Liver (tissue), 9 donors: ENCODE data around the gene INPP5A. TPM values are rescaled to one million over a fixed set of nuclear protein-coding genes. Genes with fewer than 3 reads are reported as not detected.

Source experiments
- DNase-seq: peaks from one replicate; pipeline ENCODE4 v3.0.0-alpha.2; 2017; ENCODE audit warnings: low spot score
- H3K27ac ChIP-seq, 2 donors: one replicate each; pipeline ENCODE4 v1.7.0; 2013; ENCODE audit warnings: inconsistent platforms in 2 of 2, low read length in 2 of 2, control low read depth in 1 of 2, low read depth in 1 of 2, mild to moderate bottlenecking in 1 of 2
- H3K27me3 ChIP-seq, 4 donors: one replicate each; pipeline versions ENCODE4 v1.6.1 to v1.7.0; 2013; ENCODE audit warnings: low read length in 3 of 4, inconsistent platforms in 1 of 4, mild to moderate bottlenecking in 1 of 4, moderate library complexity in 1 of 4; ENCODE audit not compliant: control insufficient read depth in 4 of 4, insufficient read depth in 4 of 4
- H3K36me3 ChIP-seq, 4 donors: one replicate each; pipeline versions ENCODE4 v1.6.1 to v1.7.0; 2013; ENCODE audit warnings: low read length in 3 of 4, mild to moderate bottlenecking in 3 of 4, low read depth in 1 of 4, moderate library complexity in 1 of 4; ENCODE audit not compliant: control insufficient read depth in 4 of 4, insufficient read depth in 3 of 4
- H3K4me1 ChIP-seq, 4 donors: one replicate each; pipeline versions ENCODE4 v1.6.1 to v1.7.0; 2013; ENCODE audit warnings: low read length in 3 of 4, mild to moderate bottlenecking in 3 of 4, moderate library complexity in 1 of 4; ENCODE audit not compliant: control insufficient read depth in 4 of 4, insufficient read depth in 4 of 4
- H3K4me3 ChIP-seq, 3 donors: one replicate each; pipeline versions ENCODE4 v1.6.1 to v1.7.0; 2013; ENCODE audit warnings: low read length in 3 of 3, control low read depth in 1 of 3, low read depth in 1 of 3, mild to moderate bottlenecking in 1 of 3
- H3K9ac ChIP-seq, 2 donors: one replicate each; pipeline ENCODE4 v1.7.0; 2013; ENCODE audit warnings: low read length in 2 of 2, mild to moderate bottlenecking in 2 of 2, moderate library complexity in 2 of 2, control low read depth in 1 of 2, low read depth in 1 of 2
- H3K9me3 ChIP-seq, 4 donors: one replicate each; pipeline versions ENCODE4 v1.6.1 to v1.7.0; 2013; ENCODE audit warnings: low read length in 3 of 4; ENCODE audit not compliant: control insufficient read depth in 4 of 4
- EGR1 ChIP-seq, 2 donors: IDR thresholded peaks; 2 replicates each; pipeline ENCODE4 v1.6.1; 2016 to 2018; ENCODE audit warnings: antibody characterized with exemption in 2 of 2, low read depth in 2 of 2
- FOXA1 ChIP-seq: IDR thresholded peaks from 2 replicates; pipeline ENCODE4 v1.6.1; 2016; ENCODE audit warnings: antibody characterized with exemption
- FOXA2 ChIP-seq: IDR thresholded peaks from 2 replicates; pipeline ENCODE4 v1.6.1; 2016; ENCODE audit warnings: antibody characterized with exemption
- GABPA ChIP-seq, 2 donors: IDR thresholded peaks in 1 of 2; conservative IDR thresholded peaks in 1 of 2; 2 replicates each; pipeline ENCODE4 v1.6.1; 2016; ENCODE audit warnings: antibody characterized with exemption in 2 of 2, mild to moderate bottlenecking in 1 of 2, moderate library complexity in 1 of 2
- HNF4G ChIP-seq: IDR thresholded peaks from 2 replicates; pipeline ENCODE4 v1.6.1; 2016; ENCODE audit warnings: antibody characterized with exemption
- JUND ChIP-seq, 2 donors: IDR thresholded peaks; 2 replicates each; pipeline ENCODE4 v1.6.1; 2016; ENCODE audit warnings: antibody characterized with exemption in 2 of 2
- MAX ChIP-seq: IDR thresholded peaks from 2 replicates; pipeline ENCODE4 v1.6.1; 2016; ENCODE audit warnings: antibody characterized with exemption
- RXRA ChIP-seq, 2 donors: IDR thresholded peaks; 2 replicates each; pipeline ENCODE4 v1.6.1; 2017 to 2018; ENCODE audit warnings: antibody characterized with exemption in 2 of 2, mild to moderate bottlenecking in 1 of 2
- YY1 ChIP-seq: IDR thresholded peaks from 2 replicates; pipeline ENCODE4 v1.6.1; 2016; ENCODE audit warnings: antibody characterized with exemption, mild to moderate bottlenecking
- WGBS: extraction: QIAGEN DNeasy Blood & Tissue Kit; methylation state at CpG from one replicate; pipeline ENCODE4 v1.1.7; 2013; 5-methylcytosine and 5-hydroxymethylcytosine counted together
- polyA plus RNA-seq, 2 donors: library from polyadenylated mRNA; stranded (reverse) in 1 of 2; unstranded in 1 of 2; fragments of 200-250 nt in 1 of 2; fragments of >200 nt in 1 of 2; fragmentation: Nextera tagmentation in 1 of 2; extraction: Ambion mirVana in 1 of 2; gene quantifications; one replicate each; pipeline versions ENCODE4 v1.2.1 to v1.2.3, GENCODE V29; 2013 to 2015
- total RNA-seq, 2 donors: library from RNA; depleted of rRNA; stranded (reverse); fragments of >200 nt; gene quantifications; one replicate each; pipeline ENCODE4 v1.2.3, GENCODE V29; 2014
- TF ChIP-seq, protein P1 (sequence below): IDR thresholded peaks from 2 replicates; pipeline ENCODE4 v1.6.1; 2016; ENCODE audit warnings: antibody characterized with exemption, mild to moderate bottlenecking
- TF ChIP-seq, protein P2 (sequence below): fragments of 150-350 bp; IDR thresholded peaks from 2 replicates; pipeline ENCODE4 v1.5.1; 2017; ENCODE audit warnings: improper control_type of control experiment, low read depth, low read length; ENCODE audit not compliant: missing input control
- donor health status: healthy.
- donor health status: healthy.
- donor health status: healthy.
- donor health status: healthy.
- donor health status: healthy.

Gene INPP5A
- total and polyA plus RNA-seq, 4 donors = 4.3 to 26.5 (median 10.9) TPM

- 92% methylated on average over 21 of the region's 21 CpGs for WGBS
- Histone ChIP-seq H3K9me3 (no peaks in the 10 kb centered on the region), H3K4me3 (no peak overlapping the region), H3K27ac (no peak overlapping the region), H3K36me3 (no peaks in the 10 kb centered on the region), H3K27me3 (no peaks in the 10 kb centered on the region), H3K9ac (no peak overlapping the region), H3K4me1 (peaks cover 0 to 21% (median 4%) of the 10 kb centered on the region in 4 donors)
- no peak for DNase-seq
- TF ChIP-seq, protein P1, sequence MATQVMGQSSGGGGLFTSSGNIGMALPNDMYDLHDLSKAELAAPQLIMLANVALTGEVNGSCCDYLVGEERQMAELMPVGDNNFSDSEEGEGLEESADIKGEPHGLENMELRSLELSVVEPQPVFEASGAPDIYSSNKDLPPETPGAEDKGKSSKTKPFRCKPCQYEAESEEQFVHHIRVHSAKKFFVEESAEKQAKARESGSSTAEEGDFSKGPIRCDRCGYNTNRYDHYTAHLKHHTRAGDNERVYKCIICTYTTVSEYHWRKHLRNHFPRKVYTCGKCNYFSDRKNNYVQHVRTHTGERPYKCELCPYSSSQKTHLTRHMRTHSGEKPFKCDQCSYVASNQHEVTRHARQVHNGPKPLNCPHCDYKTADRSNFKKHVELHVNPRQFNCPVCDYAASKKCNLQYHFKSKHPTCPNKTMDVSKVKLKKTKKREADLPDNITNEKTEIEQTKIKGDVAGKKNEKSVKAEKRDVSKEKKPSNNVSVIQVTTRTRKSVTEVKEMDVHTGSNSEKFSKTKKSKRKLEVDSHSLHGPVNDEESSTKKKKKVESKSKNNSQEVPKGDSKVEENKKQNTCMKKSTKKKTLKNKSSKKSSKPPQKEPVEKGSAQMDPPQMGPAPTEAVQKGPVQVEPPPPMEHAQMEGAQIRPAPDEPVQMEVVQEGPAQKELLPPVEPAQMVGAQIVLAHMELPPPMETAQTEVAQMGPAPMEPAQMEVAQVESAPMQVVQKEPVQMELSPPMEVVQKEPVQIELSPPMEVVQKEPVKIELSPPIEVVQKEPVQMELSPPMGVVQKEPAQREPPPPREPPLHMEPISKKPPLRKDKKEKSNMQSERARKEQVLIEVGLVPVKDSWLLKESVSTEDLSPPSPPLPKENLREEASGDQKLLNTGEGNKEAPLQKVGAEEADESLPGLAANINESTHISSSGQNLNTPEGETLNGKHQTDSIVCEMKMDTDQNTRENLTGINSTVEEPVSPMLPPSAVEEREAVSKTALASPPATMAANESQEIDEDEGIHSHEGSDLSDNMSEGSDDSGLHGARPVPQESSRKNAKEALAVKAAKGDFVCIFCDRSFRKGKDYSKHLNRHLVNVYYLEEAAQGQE = no peak
- no peak for TF ChIP-seq MAX
- TF ChIP-seq JUND (IDR thresholded peaks at IDR 0.05) = no peak
Measured at GRCh38 chr10:132628966-132629900, 91.6 kb downstream of the INPP5A start.

DNA sequence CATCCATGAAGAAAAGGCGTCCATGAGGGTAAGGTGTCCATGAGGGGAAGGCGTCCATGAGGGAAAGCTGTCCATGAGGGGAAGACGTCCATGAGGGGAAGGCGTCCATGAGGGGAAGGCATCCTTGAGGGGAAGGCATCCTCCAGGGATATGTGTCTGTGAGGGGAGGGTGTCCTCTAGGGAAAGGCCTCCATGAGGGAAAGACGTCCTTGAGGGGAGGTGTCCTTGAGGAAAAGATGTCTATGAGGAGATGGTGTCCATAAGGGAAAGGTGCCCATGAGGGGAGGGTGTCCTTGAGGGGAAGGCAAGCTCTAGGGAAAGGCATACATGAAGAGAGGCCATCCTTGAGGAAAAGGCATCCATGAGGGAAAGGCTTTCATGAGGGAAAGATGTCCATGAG lies 92.6 kb downstream of the INPP5A start:
- Histone ChIP-seq H3K4me1 (peaks cover 0 to 20% (median 4%) of the 10 kb centered on the region in 4 donors), H3K27ac (no peak overlapping the region), H3K9me3 (no peaks in the 10 kb centered on the region), H3K36me3 (no peaks in the 10 kb centered on the region), H3K27me3 (no peaks in the 10 kb centered on the region), H3K4me3 (no peak overlapping the region), H3K9ac (no peak overlapping the region)
- DNase-seq = no peak
- WGBS = 96% methylated on average over 5 of the region's 5 CpGs
- TF ChIP-seq, protein P1 = no peak
- TF ChIP-seq JUND (IDR thresholded peaks at IDR 0.05) (no peak), FOXA1 (no peak), RXRA (IDR thresholded peaks at IDR 0.05) (no peak), FOXA2 (no peak), GABPA (IDR thresholded peaks at IDR 0.05 in 1 of 2, conservative IDR thresholded peaks at IDR 0.05 in 1 of 2) (no peak), YY1 (no peak), MAX (no peak), EGR1 (IDR thresholded peaks at IDR 0.05; ENCODE audit: low read depth in 2 of 2) (no peak), HNF4G (no peak)
- TF ChIP-seq, protein P2, sequence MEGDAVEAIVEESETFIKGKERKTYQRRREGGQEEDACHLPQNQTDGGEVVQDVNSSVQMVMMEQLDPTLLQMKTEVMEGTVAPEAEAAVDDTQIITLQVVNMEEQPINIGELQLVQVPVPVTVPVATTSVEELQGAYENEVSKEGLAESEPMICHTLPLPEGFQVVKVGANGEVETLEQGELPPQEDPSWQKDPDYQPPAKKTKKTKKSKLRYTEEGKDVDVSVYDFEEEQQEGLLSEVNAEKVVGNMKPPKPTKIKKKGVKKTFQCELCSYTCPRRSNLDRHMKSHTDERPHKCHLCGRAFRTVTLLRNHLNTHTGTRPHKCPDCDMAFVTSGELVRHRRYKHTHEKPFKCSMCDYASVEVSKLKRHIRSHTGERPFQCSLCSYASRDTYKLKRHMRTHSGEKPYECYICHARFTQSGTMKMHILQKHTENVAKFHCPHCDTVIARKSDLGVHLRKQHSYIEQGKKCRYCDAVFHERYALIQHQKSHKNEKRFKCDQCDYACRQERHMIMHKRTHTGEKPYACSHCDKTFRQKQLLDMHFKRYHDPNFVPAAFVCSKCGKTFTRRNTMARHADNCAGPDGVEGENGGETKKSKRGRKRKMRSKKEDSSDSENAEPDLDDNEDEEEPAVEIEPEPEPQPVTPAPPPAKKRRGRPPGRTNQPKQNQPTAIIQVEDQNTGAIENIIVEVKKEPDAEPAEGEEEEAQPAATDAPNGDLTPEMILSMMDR = no peak
